Ovary (tissue), 3 donors: ENCODE data around the gene GPC3.

ENCODE experiments used
- CTCF ChIP-seq, 3 donors: fragments of 450-650 bp in 2 of 3; fragments of 200-600 bp in 1 of 3; IDR thresholded peaks; one replicate each; pipeline versions ENCODE4 v1.5.1 to v1.8.0; 2016 to 2022; ENCODE audit warnings: antibody characterized with exemption in 3 of 3, mild to moderate bottlenecking in 1 of 3
- EP300 ChIP-seq: sonication (generic); formaldehyde crosslinking; IDR thresholded peaks from one replicate; pipeline ENCODE4 v1.6.1; 2017; ENCODE audit warnings: antibody characterized with exemption
- POLR2A ChIP-seq: fragments of 450-650 bp; IDR thresholded peaks from one replicate; pipeline ENCODE4 v1.6.1; 2017; ENCODE audit warnings: antibody characterized with exemption, mild to moderate bottlenecking, moderate library complexity
- donor health status: DM: no; HTN: no; CAD: no.

GRCh38 chrX:133926809-133927208 is 58.6 kb downstream of the GPC3 start:
- TF ChIP-seq CTCF (IDR thresholded peaks at IDR 0.05) (no peak), POLR2A (no peak), EP300 (no peak)
